Measurements from ENCODE around the gene DOCK7.

DNA sequence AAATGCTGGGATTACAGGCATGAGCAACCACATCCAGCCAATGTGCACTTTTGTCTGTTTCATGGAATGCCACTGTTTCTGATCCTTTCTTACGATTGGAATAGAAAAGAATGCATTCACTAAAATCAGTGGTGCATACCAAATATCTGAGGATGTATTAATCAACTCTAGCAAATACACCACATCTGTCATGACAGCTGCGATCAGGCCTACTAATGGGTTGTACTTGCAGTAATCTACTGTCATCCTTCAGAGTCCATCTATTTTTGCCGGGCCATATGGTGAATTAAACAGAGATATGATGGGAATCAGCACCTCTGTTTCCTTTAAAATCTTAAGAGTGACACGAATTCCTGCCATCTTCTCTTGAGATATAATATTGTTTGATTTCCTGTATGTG lies 259.8 kb downstream of the DOCK7 start:
- TF ChIP-seq, protein P1, sequence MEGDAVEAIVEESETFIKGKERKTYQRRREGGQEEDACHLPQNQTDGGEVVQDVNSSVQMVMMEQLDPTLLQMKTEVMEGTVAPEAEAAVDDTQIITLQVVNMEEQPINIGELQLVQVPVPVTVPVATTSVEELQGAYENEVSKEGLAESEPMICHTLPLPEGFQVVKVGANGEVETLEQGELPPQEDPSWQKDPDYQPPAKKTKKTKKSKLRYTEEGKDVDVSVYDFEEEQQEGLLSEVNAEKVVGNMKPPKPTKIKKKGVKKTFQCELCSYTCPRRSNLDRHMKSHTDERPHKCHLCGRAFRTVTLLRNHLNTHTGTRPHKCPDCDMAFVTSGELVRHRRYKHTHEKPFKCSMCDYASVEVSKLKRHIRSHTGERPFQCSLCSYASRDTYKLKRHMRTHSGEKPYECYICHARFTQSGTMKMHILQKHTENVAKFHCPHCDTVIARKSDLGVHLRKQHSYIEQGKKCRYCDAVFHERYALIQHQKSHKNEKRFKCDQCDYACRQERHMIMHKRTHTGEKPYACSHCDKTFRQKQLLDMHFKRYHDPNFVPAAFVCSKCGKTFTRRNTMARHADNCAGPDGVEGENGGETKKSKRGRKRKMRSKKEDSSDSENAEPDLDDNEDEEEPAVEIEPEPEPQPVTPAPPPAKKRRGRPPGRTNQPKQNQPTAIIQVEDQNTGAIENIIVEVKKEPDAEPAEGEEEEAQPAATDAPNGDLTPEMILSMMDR (IDR thresholded peaks at IDR 0.05) = no peak
- no peak for TF ChIP-seq POLR2A (IDR thresholded peaks at IDR 0.05)
